Measurements from ENCODE around the gene CACNA1B.
"Not testable (repeated sequence)": the region's sequence is repeated elsewhere in the genome, so short reads cannot be mapped to it uniquely, and the experiment has no call there.

Gene CACNA1B

DNA sequence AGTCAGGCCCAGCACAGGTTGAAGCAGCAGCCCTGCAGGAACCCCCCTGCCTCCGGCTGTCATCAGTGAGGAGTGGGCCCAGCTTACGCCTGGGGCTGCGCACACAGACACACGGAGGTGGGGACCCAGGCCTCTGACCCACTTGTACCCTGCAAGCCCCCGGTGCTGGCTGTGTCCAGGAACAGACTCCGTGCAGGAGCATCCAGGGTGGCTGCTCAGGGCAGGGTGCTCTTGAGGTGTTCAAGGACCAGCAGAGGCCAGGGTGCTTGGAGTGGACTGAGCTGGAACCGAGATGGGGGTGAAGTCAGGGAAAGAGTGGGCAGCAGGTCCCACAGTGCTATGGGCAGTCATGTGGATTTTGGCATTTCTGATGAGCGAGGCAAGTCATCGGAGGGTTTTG, 199.5 kb downstream of the CACNA1B start:
- no peak for DNase-seq

- DNase-seq: no peak
Observed at GRCh38 chr9:138077898-138078540, 200.4 kb downstream of the CACNA1B start.

DNA sequence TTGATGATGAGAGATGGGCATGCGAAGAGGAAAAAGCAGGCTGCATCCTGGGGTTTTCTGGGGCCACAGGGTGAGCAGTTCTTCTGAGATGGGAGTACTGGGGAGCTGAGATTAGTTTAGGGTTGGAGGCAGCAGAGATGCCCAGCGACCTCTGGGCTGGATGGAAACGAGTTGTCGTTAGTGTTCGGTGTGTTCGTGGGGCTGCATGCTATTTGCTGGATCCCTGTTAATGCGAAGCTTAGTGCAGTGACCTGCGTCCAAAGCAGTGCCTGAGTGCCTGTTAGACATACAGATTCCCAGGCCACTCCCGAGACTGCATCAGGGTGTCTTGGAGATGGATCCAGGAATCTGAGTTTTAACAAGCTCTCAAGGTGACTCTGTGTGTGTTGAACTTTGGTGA, 201.3 kb downstream of the CACNA1B start:
- no peak for DNase-seq

- DNase-seq: no peak
Observed at GRCh38 chr9:138080979-138081378, 203.4 kb downstream of the CACNA1B start.

- DNase-seq: no peak
Observed at GRCh38 chr9:138082918-138083636, 205.5 kb downstream of the CACNA1B start.

DNA sequence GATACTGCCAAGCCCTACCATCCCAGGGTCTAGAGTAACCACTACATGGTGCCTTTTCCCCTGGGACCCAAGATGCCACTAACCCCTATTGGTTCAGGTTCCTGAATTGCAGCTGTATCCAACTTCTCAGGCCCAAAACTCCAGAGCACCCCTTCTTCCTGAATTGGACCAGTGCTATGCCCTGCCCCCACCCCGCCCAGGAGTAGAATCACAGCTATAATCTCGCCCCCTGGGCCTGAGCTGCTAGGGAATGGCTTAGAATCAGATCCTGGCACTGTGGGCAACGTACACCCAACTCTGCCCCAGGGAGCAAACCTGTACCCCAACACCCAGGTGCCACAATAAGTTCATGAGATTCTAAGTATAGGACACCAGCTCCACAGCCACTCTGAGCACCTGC, 206.3 kb downstream of the CACNA1B start:
- DNase-seq: no peak

DNA sequence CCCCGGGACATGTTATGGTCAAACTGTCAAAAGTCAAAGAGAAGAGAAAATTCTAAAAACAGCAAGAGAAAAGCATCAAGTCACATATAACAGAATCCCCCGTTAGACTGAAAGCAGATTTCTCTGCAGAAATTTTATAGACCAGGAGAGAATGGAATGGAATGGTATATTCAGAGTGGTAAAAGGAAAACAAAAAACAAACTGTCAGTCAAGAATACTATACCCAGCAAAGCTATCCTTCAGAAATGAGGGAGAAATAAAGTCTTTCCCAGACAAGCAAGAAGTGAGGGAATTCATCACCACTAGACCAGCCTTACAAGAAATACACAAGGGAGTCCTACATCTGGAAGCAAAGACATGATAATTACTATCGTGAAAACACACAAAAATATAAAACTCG, 208.0 kb downstream of the CACNA1B start:
- DNase-seq: no peak

- DNase-seq: not testable (repeated sequence)
Observed at GRCh38 chr9:138092057-138092456, 214.5 kb downstream of the CACNA1B start.

GRCh38 chr9:138094028-138094427, 216.4 kb downstream of the CACNA1B start:
- DNase-seq: no peak

DNA sequence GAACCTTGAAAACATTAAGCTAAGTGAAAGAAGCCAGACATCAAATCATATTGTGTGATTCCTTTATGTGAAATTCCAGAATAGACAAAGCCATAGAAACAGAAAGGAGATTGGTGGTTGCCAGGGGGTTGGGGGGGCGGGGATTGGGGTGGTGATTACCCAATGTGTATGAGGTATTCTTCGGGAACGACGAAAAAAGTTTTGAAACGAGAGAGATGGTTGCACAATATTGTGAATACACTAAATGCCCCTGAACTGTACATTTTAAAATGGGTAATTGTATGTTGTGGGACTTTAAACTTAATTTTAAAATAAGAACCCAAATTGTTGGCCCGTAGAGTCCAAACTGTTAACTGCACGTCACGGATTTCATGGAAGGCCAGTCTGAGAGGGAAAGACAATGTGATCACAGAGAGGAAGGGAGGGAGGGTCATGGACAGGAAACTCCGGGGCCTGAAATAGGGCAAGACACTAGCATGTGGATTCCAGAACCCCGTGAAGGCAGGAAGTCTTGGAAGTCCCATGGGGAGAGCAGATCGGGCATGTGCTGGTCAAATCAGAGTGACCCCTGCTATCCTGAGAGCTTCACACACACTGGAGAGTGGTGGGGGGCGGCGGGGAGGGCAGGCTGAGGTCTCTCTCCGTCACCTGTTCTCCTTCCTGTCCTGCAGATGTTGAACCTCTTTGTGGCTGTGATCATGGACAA, 218.4 kb downstream of the CACNA1B start:
- DNase-seq: no peak

GRCh38 chr9:138096519-138096845, 218.9 kb downstream of the CACNA1B start:
- no peak for DNase-seq

DNA sequence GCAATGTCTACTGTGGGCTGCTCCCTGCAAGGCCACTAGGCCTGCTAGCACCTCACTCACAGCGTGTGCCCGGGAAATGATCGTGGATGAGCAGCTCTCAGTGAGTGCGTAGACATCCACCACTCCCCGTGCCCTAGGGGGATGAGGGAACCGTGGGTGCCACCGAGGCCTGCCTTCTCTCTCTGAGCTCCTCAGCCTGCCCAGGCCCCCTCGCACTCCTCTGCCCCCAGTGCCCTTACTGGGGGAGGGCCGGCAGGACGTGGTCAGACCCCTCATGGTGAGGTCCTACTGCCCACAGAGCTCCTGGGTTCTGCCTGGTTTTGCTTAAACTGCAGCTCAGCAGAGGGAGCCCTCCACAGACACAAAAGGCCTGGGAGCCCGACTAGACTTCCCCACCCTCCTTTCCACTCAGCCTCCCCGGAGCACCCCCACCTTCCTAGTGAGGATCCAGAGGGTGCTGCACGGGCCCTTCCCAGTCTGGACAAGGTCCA, 220.0 kb downstream of the CACNA1B start:
- no peak for DNase-seq

DNA sequence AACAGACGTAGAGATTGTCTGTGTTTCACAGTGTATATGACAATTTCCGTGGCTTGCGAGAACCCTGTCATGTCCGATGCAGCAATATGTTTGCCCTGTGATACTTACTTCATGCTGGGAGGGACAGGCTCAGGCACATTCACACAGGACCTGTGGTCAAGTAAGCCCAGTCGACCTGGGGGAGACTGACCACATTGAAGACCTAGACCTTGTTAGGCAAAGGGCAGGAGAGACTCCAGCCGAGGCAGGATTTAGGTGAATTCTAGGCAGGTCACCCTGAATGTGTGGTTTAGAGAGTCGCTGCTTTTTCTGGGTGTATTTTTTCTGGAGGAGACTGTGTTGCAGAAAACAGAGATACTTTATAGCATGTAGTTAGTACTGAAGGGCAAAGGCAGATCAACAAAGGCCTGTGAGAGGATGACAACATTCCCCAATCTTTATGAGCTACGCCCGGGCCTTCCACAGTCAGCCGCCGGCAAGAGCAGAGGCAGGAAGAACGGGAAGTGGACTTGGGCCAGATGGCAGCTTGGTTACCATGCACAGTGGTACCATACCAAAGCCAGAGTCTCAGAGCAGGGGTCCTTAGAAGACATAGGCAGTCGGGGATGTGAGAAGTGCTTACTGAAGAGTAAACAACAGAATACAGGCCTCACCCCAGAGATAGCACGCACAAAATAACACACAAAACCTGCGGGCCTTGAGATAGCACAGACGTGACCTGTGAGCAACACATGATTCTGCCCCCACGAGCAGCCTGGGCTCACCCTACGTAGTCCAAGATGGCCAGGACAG, 220.7 kb downstream of the CACNA1B start:
- DNase-seq: no peak

- no peak for DNase-seq
Observed at GRCh38 chr9:138098908-138099791, 221.6 kb downstream of the CACNA1B start.

- DNase-seq: no peak
Observed at GRCh38 chr9:138099803-138100598, 222.4 kb downstream of the CACNA1B start.

- no peak for DNase-seq
Observed at GRCh38 chr9:138100711-138101350, 223.2 kb downstream of the CACNA1B start.

GRCh38 chr9:138101444-138102234, 224.1 kb downstream of the CACNA1B start:
- no peak for DNase-seq

GRCh38 chr9:138102246-138103051, 224.9 kb downstream of the CACNA1B start:
- no peak for DNase-seq

Data from hippocampal formation (tissue), 2 donors.